GM12878 (cell line): Measurements from ENCODE around the gene ANKRD13B. TPM values are rescaled to one million over a fixed set of nuclear protein-coding genes. Genes with fewer than 3 reads are reported as not detected.
A peak's percentile ranks its signal among the peaks of the same experiment; 100 is the strongest.

Experiments used
- ATF7 ChIP-seq: fragments of 450-650 bp; IDR thresholded peaks from 2 replicates; pipeline ENCODE4 v1.6.1; 2016; ENCODE audit warnings: low read depth, mild to moderate bottlenecking
- BACH1 ChIP-seq: fragments of 450-650 bp; IDR thresholded peaks from 2 replicates; pipeline ENCODE4 v1.6.1; 2017; ENCODE audit warnings: mild to moderate bottlenecking, borderline replicate concordance
- BCLAF1 ChIP-seq: fragments of 450-650 bp; IDR thresholded peaks from 2 replicates; pipeline ENCODE4 v1.6.1; 2017; ENCODE audit warnings: antibody characterized with exemption, mild to moderate bottlenecking, moderate library complexity
- CHD1 ChIP-seq: IDR thresholded peaks from 2 replicates; pipeline ENCODE4 v1.6.1; 2012; ENCODE audit warnings: low read depth, low read length, improper control_type of control experiment
- CHD2 ChIP-seq: IDR thresholded peaks from 2 replicates; pipeline ENCODE4 v1.6.1; 2011; ENCODE audit warnings: low read depth, low read length, improper control_type of control experiment, borderline replicate concordance
- DPF2 ChIP-seq: fragments of 450-650 bp; IDR thresholded peaks from 2 replicates; pipeline ENCODE4 v1.6.1; 2017; ENCODE audit warnings: mild to moderate bottlenecking
- E2F4 ChIP-seq: IDR thresholded peaks from 2 replicates; pipeline ENCODE4 v1.6.1; 2012; ENCODE audit warnings: low read depth, low read length, improper control_type of control experiment
- GATAD2B ChIP-seq: fragments of 450-650 bp; conservative IDR thresholded peaks from 2 replicates; pipeline ENCODE4 v1.6.1; 2017; ENCODE audit warnings: low read depth, mild to moderate bottlenecking, moderate library complexity
- HDAC6 ChIP-seq: fragments of 200-600 bp; sonication (generic); IDR thresholded peaks from one replicate; pipeline ENCODE4 v1.8.0; 2017; ENCODE audit warnings: antibody characterized with exemption; ENCODE audit not compliant: unreplicated experiment
- IKZF2 ChIP-seq, 2 experiments: fragments of 450-650 bp; IDR thresholded peaks; 2 replicates each; pipeline ENCODE4 v1.6.1; 2017; ENCODE audit warnings: mild to moderate bottlenecking in 2 of 2, moderate library complexity in 2 of 2
- IRF3 ChIP-seq: fragments of 450-650 bp; IDR thresholded peaks from 2 replicates; pipeline ENCODE4 v1.6.1; 2014; ENCODE audit warnings: mild to moderate bottlenecking
- JUNB ChIP-seq: IDR thresholded peaks from 2 replicates; pipeline ENCODE4 v1.6.1; 2016; ENCODE audit warnings: antibody characterized with exemption, mild to moderate bottlenecking
- JUND ChIP-seq: IDR thresholded peaks from 2 replicates; pipeline ENCODE4 v1.6.1; 2012; ENCODE audit warnings: low read depth, mild to moderate bottlenecking, low read length, improper control_type of control experiment, moderate library complexity
- MYB ChIP-seq: fragments of 150-350 bp; IDR thresholded peaks from 2 replicates; pipeline ENCODE4 v1.6.1; 2014; ENCODE audit warnings: mild to moderate bottlenecking, low read depth, low read length, borderline replicate concordance
- NR2F1 ChIP-seq: fragments of 450-650 bp; conservative IDR thresholded peaks from 2 replicates; pipeline ENCODE4 v1.6.1; 2017; ENCODE audit warnings: mild to moderate bottlenecking
- PAX8 ChIP-seq: fragments of 450-650 bp; IDR thresholded peaks from 2 replicates; pipeline ENCODE4 v1.6.1; 2017; ENCODE audit warnings: mild to moderate bottlenecking, moderate library complexity
- POU2F2 ChIP-seq: IDR thresholded peaks from 3 replicates; pipeline ENCODE4 v1.6.1; 2011; ENCODE audit warnings: low read depth, mild to moderate bottlenecking, low read length, borderline replicate concordance
- RB1 ChIP-seq: fragments of 450-650 bp; formaldehyde crosslinking; IDR thresholded peaks from 2 replicates; pipeline ENCODE4 v1.6.1; 2017; ENCODE audit warnings: mild to moderate bottlenecking, borderline replicate concordance
- RBBP5 ChIP-seq: fragments of 200-600 bp; sonication (generic); conservative IDR thresholded peaks from 2 replicates; pipeline ENCODE4 v1.6.1; 2016
- RELA ChIP-seq: fragments of 450-650 bp; IDR thresholded peaks from 2 replicates; pipeline ENCODE4 v1.8.0; 2014; ENCODE audit warnings: borderline replicate concordance; ENCODE audit not compliant: partially characterized antibody
- RUNX3 ChIP-seq: IDR thresholded peaks from 2 replicates; pipeline ENCODE4 v1.6.1; 2012; ENCODE audit warnings: low read length, inconsistent platforms
- SMAD5 ChIP-seq: IDR thresholded peaks from 2 replicates; pipeline ENCODE4 v1.6.1; 2016; ENCODE audit warnings: antibody characterized with exemption, low read depth
- SPI1 ChIP-seq: IDR thresholded peaks from 2 replicates; pipeline ENCODE4 v1.6.1; 2011; ENCODE audit warnings: low read depth, mild to moderate bottlenecking, low read length, moderate library complexity, borderline replicate concordance; ENCODE audit not compliant: insufficient read depth
- STAT1 ChIP-seq: fragments of 450-650 bp; conservative IDR thresholded peaks from 2 replicates; pipeline ENCODE4 v1.6.1; 2014; ENCODE audit warnings: antibody characterized with exemption, mild to moderate bottlenecking
- SUZ12 ChIP-seq: fragments of 200-600 bp; sonication (generic); IDR thresholded peaks from one replicate; pipeline ENCODE4 v1.6.1; 2018; ENCODE audit warnings: antibody characterized with exemption, mild to moderate bottlenecking; ENCODE audit not compliant: unreplicated experiment
- YY1 ChIP-seq: IDR thresholded peaks from 2 replicates; pipeline ENCODE4 v1.6.1; 2011; ENCODE audit warnings: low read depth, mild to moderate bottlenecking, low read length
- ZNF274 ChIP-seq: IDR thresholded peaks from one replicate; pipeline ENCODE4 v1.8.0; 2011; ENCODE audit not compliant: insufficient read length, insufficient read depth
- ZNF384 ChIP-seq: IDR thresholded peaks from 2 replicates; pipeline ENCODE4 v1.6.1; 2012; ENCODE audit warnings: low read depth, mild to moderate bottlenecking, low read length, improper control_type of control experiment, borderline replicate concordance
- polyA plus RNA-seq, 11 experiments: library from polyadenylated mRNA; depleted of rRNA in 4 of 11; unstranded in 6 of 11; stranded (reverse) in 5 of 11; fragments of >200 nt; fragmentation: Nextera tagmentation in 4 of 11; fragmentation: Illumina TruSeq in 1 of 11; extraction: Ambion mirVana in 4 of 11; extraction: Trizol in 1 of 11; gene quantifications; 1 replicate in 1 of 11; 2 replicates in 10 of 11; pipeline versions ENCODE4 v1.2.1 to v1.2.3, GENCODE V29; 2011 to 2016; ENCODE audit warnings: inconsistent platforms in 2 of 11, missing spikeins in 2 of 11, low read depth in 1 of 11
- total RNA-seq, 4 experiments: library from RNA; depleted of rRNA in 3 of 4; stranded (reverse); fragments of >200 nt in 3 of 4; fragmentation: Illumina TruSeq in 1 of 4; extraction: Trizol in 1 of 4; gene quantifications; 2 replicates each; pipeline versions ENCODE4 v1.2.1 to v1.2.3, GENCODE V29; 2013 to 2021

Gene ANKRD13B
- total and polyA plus RNA-seq, 10 of the 15 experiments (the other 5 are each of a cell fraction or from before 2014, with no cell fraction given), result 0.18 to 15.0 (median 2.8) TPM

- TF ChIP-seq E2F4, result 0 out of 2 replicates have a peak, but pooled peaks have one; percentile 62
- no peak for TF ChIP-seq RBBP5
- TF ChIP-seq BACH1, result no peak
- TF ChIP-seq RB1, result peak; percentile 66; the same call in 1 of the 2 replicates
- no peak for TF ChIP-seq SPI1
- TF ChIP-seq ATF7, result no peak
- no peak for TF ChIP-seq RELA
- no peak for TF ChIP-seq BCLAF1
- no peak for TF ChIP-seq CHD1
- TF ChIP-seq RUNX3, result no peak
- TF ChIP-seq DPF2, result no peak
- TF ChIP-seq POU2F2, result no peak
- peak; percentile 53; the same call in 1 of the 2 replicates for TF ChIP-seq NR2F1
- no peak for TF ChIP-seq IRF3
- TF ChIP-seq STAT1, result no peak
- TF ChIP-seq GATAD2B, result 0 out of 2 replicates have a peak, but pooled peaks have one; percentile 13
- TF ChIP-seq CHD2, result 0 out of 2 replicates have a peak, but pooled peaks have one; percentile 12
- no peak for TF ChIP-seq HDAC6
- no peak for TF ChIP-seq IKZF2 (IDR thresholded peaks at IDR 0.05)
- TF ChIP-seq PAX8, result no peak
- TF ChIP-seq SMAD5, result no peak
- TF ChIP-seq JUND, result no peak
- TF ChIP-seq SUZ12, result no peak
- TF ChIP-seq MYB, result no peak
- TF ChIP-seq JUNB, result no peak
- TF ChIP-seq ZNF384, result no peak
- TF ChIP-seq YY1, result peak; percentile 16; the same call in 1 of the 2 replicates
- no peak for TF ChIP-seq ZNF274
These were observed 29.7 kb downstream of the ANKRD13B start, which contains the start of gene CORO6 (continued) for GRCh38 chr17:29622337-29623282.
